Prostate gland (tissue), 2 donors: ENCODE measurements around the gene PDE1C. TPM values are rescaled to one million over a fixed set of nuclear protein-coding genes. Genes with fewer than 3 reads are reported as not detected.

ENCODE experiments used
- DNase-seq: peaks from one replicate; pipeline ENCODE4 v3.0.0-alpha.2; 2019; ENCODE audit warnings: low spot score
- H3K27ac ChIP-seq, 2 donors: fragments of 200-600 bp; sonication (generic); 2 replicates each; pipeline ENCODE4 v1.5.1; 2017 to 2019
- H3K27me3 ChIP-seq: fragments of 200-600 bp; sonication (generic); replicated peaks from 2 replicates; pipeline ENCODE4 v1.5.1; 2019; ENCODE audit not compliant: insufficient read depth
- H3K36me3 ChIP-seq, 2 donors: fragments of 200-600 bp; sonication (generic); 1 replicate in 1 of 2; 2 replicates in 1 of 2; pipeline versions ENCODE4 v1.5.1 to v1.8.1; 2017 to 2019
- H3K4me1 ChIP-seq: fragments of 200-600 bp; sonication (generic); replicated peaks from 2 replicates; pipeline ENCODE4 v1.5.1; 2019
- H3K4me3 ChIP-seq, 2 donors: fragments of 200-600 bp; sonication (generic); 2 replicates each; pipeline ENCODE4 v1.5.1; 2017 to 2019
- H3K9me3 ChIP-seq: fragments of 200-600 bp; sonication (generic); 2 replicates; pipeline ENCODE4 v1.5.1; 2017
- CTCF ChIP-seq, 4 experiments: fragments of 200-600 bp in 2 of 4; fragments of 450-650 bp in 2 of 4; sonication (generic) in 2 of 4; IDR thresholded peaks; 1 replicate in 3 of 4; 2 replicates in 1 of 4; pipeline ENCODE4 v1.5.1; 2016 to 2019; ENCODE audit warnings: antibody characterized with exemption in 4 of 4, mild to moderate bottlenecking in 2 of 4, moderate library complexity in 2 of 4
- POLR2A ChIP-seq: fragments of 450-650 bp; IDR thresholded peaks from one replicate; pipeline ENCODE4 v1.6.1; 2016; ENCODE audit warnings: antibody characterized with exemption, mild to moderate bottlenecking
- POLR2AphosphoS5 ChIP-seq: sonication (generic); formaldehyde crosslinking; IDR thresholded peaks from one replicate; pipeline ENCODE4 v1.6.1; 2017; ENCODE audit warnings: antibody characterized with exemption
- WGBS: methylation state at CpG from one replicate; pipeline ENCODE4 v1.1.5; 2018; 5-methylcytosine and 5-hydroxymethylcytosine counted together
- intact Hi-C: fragments of 100-400 bp; cut with DNase I; formaldehyde crosslinking; loops from one replicate; pipeline ENCODE4 v1.14.2; 2022
- total RNA-seq, 2 donors: library from RNA; depleted of rRNA; stranded (reverse); fragments of >200 nt; gene quantifications; one replicate each; pipeline ENCODE4 v1.1.0, GENCODE V29; 2016

The PDE1C gene
- total RNA-seq, 2 donors from 2014 or later = 2.4 to 4.2 TPM

GRCh38 chr7:32043688-32044087, 26.5 kb downstream of the PDE1C start:
- no peak for TF ChIP-seq CTCF (IDR thresholded peaks at IDR 0.05)
- TF ChIP-seq POLR2AphosphoS5 = no peak
- TF ChIP-seq POLR2A = no peak
- DNase-seq = no peak
- H3K27ac ChIP-seq = no peak overlapping the region
- no peak overlapping the region for H3K4me3 ChIP-seq
- intact Hi-C loops = no loop called here
- WGBS = 91% methylated on average over 3 of the region's 3 CpGs
- no peaks in the 10 kb centered on the region for H3K27me3 ChIP-seq
- no peaks in the 10 kb centered on the region for H3K36me3 ChIP-seq
- H3K9me3 ChIP-seq = no peaks in the 10 kb centered on the region
- H3K4me1 ChIP-seq = no peaks in the 10 kb centered on the region

GRCh38 chr7:32042900-32043299, 27.3 kb downstream of the PDE1C start:
- intact Hi-C loops = no loop called here
- WGBS = 88% methylated on average over 5 of the region's 5 CpGs
- no peaks in the 10 kb centered on the region for H3K36me3 ChIP-seq
- no peak for DNase-seq
- H3K9me3 ChIP-seq = no peaks in the 10 kb centered on the region
- H3K4me3 ChIP-seq = no peak overlapping the region
- no peak for TF ChIP-seq POLR2A
- TF ChIP-seq POLR2AphosphoS5 = no peak
- TF ChIP-seq CTCF (IDR thresholded peaks at IDR 0.05) = no peak
- H3K27me3 ChIP-seq = no peaks in the 10 kb centered on the region
- H3K27ac ChIP-seq = no peak overlapping the region
- no peaks in the 10 kb centered on the region for H3K4me1 ChIP-seq

- Histone ChIP-seq H3K9me3 (no peaks in the 10 kb centered on the region), H3K4me3 (no peak overlapping the region), H3K36me3 (no peaks in the 10 kb centered on the region), H3K27ac (no peak overlapping the region), H3K4me1 (no peaks in the 10 kb centered on the region), H3K27me3 (no peaks in the 10 kb centered on the region)
- no peak for DNase-seq
- TF ChIP-seq CTCF (IDR thresholded peaks at IDR 0.05) (peak in 1 of 4 experiments; percentile 29), POLR2A (no peak), POLR2AphosphoS5 (no peak)
- WGBS = 24% methylated on average over 6 of the region's 6 CpGs
- intact Hi-C loops = no loop called here
These were observed 31.0 kb downstream of the PDE1C start for GRCh38 chr7:32039000-32039756.

- Histone ChIP-seq H3K36me3 (no peaks in the 10 kb centered on the region), H3K4me3 (no peak overlapping the region), H3K4me1 (no peaks in the 10 kb centered on the region), H3K9me3 (no peaks in the 10 kb centered on the region), H3K27ac (no peak overlapping the region), H3K27me3 (no peaks in the 10 kb centered on the region)
- TF ChIP-seq POLR2AphosphoS5 (no peak), CTCF (IDR thresholded peaks at IDR 0.05) (no peak), POLR2A (no peak)
- DNase-seq = no peak
- intact Hi-C loops = no loop called here
These were observed 32.5 kb downstream of the PDE1C start for GRCh38 chr7:32037650-32038198.

GRCh38 chr7:32036557-32036956, 33.6 kb downstream of the PDE1C start:
- no peak overlapping the region for H3K27ac ChIP-seq
- WGBS = 68% methylated on average over 2 of the region's 2 CpGs
- no peak for DNase-seq
- intact Hi-C loops = no loop called here
- TF ChIP-seq POLR2A (no peak), POLR2AphosphoS5 (no peak), CTCF (IDR thresholded peaks at IDR 0.05) (no peak)
- H3K27me3 ChIP-seq = no peaks in the 10 kb centered on the region
- H3K9me3 ChIP-seq = no peaks in the 10 kb centered on the region
- H3K36me3 ChIP-seq = no peaks in the 10 kb centered on the region
- H3K4me1 ChIP-seq = no peaks in the 10 kb centered on the region
- H3K4me3 ChIP-seq = no peak overlapping the region
